ENCODE data around the gene MAPK9.

DNA sequence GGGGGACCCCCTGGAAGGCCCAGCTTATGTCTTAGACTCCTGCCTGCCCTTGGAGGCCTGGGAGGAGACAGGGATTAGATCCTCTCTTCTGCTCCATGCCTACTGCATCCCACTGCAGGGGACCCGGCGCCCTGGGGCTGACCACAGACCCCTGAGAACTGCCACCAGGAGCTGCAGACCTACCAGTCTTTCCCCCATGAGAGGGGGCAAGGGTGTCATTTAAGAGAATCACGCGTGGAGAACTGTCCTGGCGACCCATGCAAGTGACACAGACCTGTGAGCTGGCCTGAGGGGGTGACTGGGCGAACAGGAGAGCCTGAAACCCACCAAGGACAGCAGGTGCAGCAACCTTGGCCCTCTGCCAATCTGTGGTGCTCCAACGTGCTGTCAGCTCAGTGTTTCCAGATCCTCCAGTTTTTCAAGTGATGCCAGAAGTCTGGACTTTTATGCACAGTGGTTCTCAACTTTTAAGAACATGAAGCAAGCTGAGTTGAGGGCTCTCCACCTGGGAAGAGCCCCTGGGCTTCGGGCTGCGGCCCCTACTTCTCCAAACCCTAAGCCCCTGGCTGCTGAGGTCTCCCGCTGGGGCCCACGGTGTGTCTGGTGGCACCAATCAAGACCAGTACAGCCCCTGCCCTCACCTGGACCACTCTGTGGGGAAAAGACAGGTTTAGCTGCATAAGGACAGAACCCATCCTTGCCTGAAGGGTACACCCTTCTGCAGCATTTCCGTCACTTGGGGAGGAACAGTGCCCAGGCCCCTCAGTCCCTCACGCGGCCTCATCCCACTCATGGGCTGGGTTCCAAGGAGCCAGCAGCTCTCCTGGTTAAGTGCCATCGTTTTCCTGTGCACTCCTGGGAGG lies 43.1 kb upstream of the MAPK9 start:
- TF ChIP-seq CTCF (IDR thresholded peaks at IDR 0.05) (no peak), POLR2A (IDR thresholded peaks at IDR 0.05) (no peak)

Data from adrenal gland (tissue), 5 donors.